HG03108 (cell line): Measurements from ENCODE around the gene CRIP1.

Source experiments
- ATAC-seq: cut with Tn5 transposase; IDR thresholded peaks from one replicate; pipeline ENCODE4 v1.9.1; 2021; ENCODE audit warnings: moderate library complexity; ENCODE audit not compliant: unreplicated experiment

The CRIP1 gene

GRCh38 chr14:105480199-105480746 lies 6.4 kb upstream of the CRIP1 start:
- no peak for ATAC-seq

GRCh38 chr14:105480807-105481801 lies 5.6 kb upstream of the CRIP1 start:
- peak; percentile 55 for ATAC-seq

- peak; percentile 38 for ATAC-seq
Measured at GRCh38 chr14:105481886-105482457, 4.7 kb upstream of the CRIP1 start.

- no peak for ATAC-seq
Measured at GRCh38 chr14:105482486-105483110, 4.1 kb upstream of the CRIP1 start.

GRCh38 chr14:105483300-105484068 lies 3.2 kb upstream of the CRIP1 start:
- no peak for ATAC-seq

GRCh38 chr14:105484069-105484996 lies 2.4 kb upstream of the CRIP1 start:
- ATAC-seq: no peak

DNA sequence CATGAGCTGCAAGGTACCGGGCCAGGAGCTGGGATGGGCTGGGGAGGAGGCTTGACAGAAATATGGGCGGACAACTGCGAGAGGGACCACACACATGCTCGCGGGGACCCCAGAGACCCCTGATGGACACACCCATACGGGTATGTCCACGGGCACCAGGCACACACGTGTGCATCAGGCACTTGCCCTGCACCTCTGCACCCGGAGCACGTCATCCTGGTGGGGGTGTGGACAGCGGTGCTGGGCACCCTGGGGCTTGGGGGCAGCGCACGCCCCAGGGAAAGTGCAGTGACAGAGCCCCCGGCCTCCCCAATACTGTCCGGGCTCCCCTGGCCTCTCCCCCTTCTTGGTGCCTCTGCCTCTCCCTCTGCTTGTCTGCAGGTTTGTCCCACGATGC lies 1.7 kb upstream of the CRIP1 start:
- no peak for ATAC-seq

DNA sequence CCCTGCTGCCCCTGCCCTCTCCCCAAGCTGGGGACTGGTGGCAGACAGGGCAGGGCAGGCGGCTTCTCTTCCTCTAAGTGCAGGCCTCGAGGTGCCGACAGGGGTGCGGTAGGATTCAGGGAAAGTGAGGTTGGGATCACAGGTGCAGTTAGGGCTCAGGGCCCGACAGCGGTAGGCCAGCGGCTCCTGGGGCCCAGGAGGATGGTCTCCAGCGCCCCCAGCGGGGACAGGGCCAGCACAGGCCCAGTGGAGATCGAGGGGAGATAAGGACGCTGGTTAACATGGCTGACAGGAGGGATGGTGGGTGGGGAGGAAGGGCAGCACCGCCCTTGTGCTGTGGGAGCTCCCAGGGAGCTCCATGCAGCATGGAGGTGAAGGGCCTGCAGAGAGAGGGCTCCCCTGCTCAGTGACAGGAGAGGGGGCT lies 935 bp upstream of the CRIP1 start:
- no peak for ATAC-seq

- ATAC-seq: no peak
Measured at GRCh38 chr14:105486974-105487448, 325 bp downstream of the CRIP1 start.

GRCh38 chr14:105487449-105487985 lies 831 bp downstream of the CRIP1 start:
- no peak for ATAC-seq

DNA sequence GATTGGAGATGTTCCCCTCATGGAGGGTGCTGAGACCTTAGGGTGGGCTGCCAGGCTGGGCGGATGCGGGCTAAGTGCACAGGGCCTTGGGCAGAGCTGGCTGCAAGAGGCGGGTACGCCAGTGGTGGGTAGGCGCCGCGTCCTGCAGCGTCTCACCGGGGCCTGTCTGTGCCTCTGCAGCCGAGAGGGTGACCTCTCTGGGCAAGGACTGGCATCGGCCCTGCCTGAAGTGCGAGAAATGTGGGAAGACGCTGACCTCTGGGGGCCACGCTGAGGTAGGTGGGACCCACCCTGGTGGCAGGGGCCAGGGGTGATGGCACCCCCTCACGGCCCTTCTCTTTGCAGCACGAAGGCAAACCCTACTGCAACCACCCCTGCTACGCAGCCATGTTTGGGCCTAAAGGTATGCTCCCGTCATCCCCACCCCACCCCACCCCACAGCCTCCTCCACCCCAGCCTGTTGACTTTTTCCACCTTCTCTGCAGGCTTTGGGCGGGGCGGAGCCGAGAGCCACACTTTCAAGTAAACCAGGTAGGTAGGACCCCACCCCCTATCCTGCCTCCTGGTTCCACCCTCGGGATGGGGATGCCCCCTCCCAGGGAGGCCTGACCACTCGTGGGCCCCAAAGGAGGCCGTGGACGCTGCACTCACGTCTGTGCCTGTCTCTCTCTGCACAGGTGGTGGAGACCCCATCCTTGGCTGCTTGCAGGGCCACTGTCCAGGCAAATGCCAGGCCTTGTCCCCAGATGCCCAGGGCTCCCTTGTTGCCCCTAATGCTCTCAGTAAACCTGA lies 1.5 kb downstream of the CRIP1 start:
- ATAC-seq: no peak

DNA sequence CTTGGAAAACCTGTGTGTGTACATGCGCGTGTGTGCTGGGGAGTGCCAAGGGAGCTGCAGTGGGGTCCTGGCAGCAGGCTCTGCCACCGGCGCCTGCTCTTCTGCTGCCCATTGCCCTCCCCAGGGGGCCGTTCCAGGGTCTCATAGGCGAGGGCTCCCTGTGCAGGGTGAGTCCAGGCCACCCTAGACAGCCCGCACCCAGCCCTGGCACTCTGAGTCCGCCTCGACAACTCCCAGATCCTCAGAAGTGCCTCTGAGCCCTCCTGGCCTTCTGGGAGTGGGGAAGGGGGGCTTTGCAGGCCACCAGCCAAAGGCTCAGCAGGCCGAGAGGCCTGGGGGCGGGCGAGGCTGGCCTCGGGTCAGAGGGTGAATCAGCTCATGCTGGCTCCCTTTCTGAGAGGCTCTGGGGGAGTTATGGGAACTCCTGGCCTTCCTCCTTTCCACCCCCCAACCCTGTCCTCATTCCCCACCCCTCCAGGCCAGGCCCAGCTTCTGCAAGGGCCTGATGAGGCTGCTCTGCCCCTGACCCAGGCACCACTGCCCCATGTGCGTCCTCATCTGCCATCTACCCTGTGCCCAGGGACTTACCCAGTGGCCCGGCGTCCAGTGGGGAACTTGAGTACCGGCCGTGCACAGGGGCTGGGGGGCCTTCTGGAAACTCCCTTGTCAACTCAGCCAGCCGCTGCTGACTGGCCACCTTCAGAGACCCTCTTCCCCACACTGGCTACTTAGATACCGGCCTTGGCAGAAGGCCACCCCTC lies 2.3 kb downstream of the CRIP1 start:
- ATAC-seq: no peak

DNA sequence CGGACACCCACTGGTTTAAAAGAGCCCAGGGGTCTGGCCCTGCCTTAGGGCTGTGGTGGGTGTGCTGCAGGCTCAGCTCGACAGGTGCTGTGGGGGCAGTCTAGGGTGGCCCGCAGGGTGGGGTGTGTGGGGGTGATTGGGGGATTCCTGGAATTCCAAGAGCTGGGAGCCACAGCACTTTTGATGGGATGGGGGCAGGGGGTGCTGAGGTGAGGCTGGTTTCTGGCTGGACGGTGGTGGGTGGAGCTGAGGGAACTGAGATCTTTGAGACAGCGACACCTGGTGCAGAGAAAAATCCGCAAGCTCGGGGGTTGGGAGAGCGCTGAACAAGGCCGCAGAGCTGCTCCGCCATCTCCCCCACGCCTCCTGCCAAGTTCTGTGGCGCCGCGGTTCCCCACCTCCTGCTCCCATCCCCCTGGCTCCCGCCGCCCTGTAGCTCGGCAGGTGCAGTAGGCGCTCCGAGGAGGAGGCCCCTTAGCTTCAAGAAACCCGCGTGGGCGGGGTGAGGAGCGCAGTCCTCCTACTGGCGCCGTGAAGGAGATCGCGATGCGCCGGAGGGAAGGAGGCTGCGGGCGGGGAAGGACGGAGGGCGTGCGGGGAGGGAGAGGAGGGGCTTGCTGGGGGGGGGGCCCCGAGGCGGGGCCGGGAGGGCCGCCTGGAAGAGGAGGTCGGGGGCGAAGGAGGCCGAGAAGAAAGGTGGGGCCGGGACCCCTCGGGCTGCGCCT lies 3.0 kb downstream of the CRIP1 start:
- no peak for ATAC-seq

- ATAC-seq: no peak
Measured at GRCh38 chr14:105490267-105490571, 3.5 kb downstream of the CRIP1 start.

- peak; percentile 70 for ATAC-seq
Measured at GRCh38 chr14:105490572-105491365, 4.1 kb downstream of the CRIP1 start, which contains the start of gene TEDC1. Gene TEDC1 (plus strand): TSS chr14:105491246. CDS start chr14:105491376, 130 bp downstream.

GRCh38 chr14:105491366-105491973 lies 4.8 kb downstream of the CRIP1 start:
- no peak for ATAC-seq
